ENCODE measurements around the gene ALDH9A1.
"Not testable (repeated sequence)": the region's sequence is repeated elsewhere in the genome, so short reads cannot be mapped to it uniquely, and the experiment has no call there.

GRCh38 chr1:165638211-165638610, 60.2 kb downstream of the ALDH9A1 start:
- TF ChIP-seq FOXA1 (IDR thresholded peaks at IDR 0.05); TARDBP (IDR thresholded peaks at IDR 0.05); SUZ12 (IDR thresholded peaks at IDR 0.05); NFRKB (IDR thresholded peaks at IDR 0.05); BHLHE40 (IDR thresholded peaks at IDR 0.05; ENCODE audit: borderline replicate concordance); FOXK2 (IDR thresholded peaks at IDR 0.05); HDGF (IDR thresholded peaks at IDR 0.05; ENCODE audit: borderline replicate concordance); FOXM1 (IDR thresholded peaks at IDR 0.05; ENCODE audit: borderline replicate concordance); PKNOX1 (IDR thresholded peaks at IDR 0.05); ELF4 (IDR thresholded peaks at IDR 0.05); SP1 (IDR thresholded peaks at IDR 0.05): not testable (repeated sequence)

Measured in HEK293T (cell line).